Upper lobe of right lung (tissue), 1 donor: ENCODE data around the gene NKX3-2. TPM values are rescaled to one million over a fixed set of nuclear protein-coding genes. Genes with fewer than 3 reads are reported as not detected.

Experiments used
- ATAC-seq: fragments of 200-7000 bp; cut with Tn5 transposase; one replicate; pipeline ENCODE4 v1.9.1; 2020; ENCODE audit warnings: mild to moderate bottlenecking, moderate library complexity
- DNase-seq: peaks from one replicate; pipeline ENCODE4 v3.0.0-alpha.2; 2020
- H3K27ac ChIP-seq: fragments of 200-600 bp; one replicate; pipeline ENCODE4 v1.8.0; 2022
- H3K27me3 ChIP-seq: fragments of 200-600 bp; one replicate; pipeline ENCODE4 v1.8.0; 2022; ENCODE audit warnings: mild to moderate bottlenecking
- H3K36me3 ChIP-seq: fragments of 200-600 bp; one replicate; pipeline ENCODE4 v1.8.0; 2022
- H3K4me1 ChIP-seq: fragments of 200-600 bp; one replicate; pipeline ENCODE4 v1.8.0; 2022
- H3K4me3 ChIP-seq: fragments of 200-600 bp; one replicate; pipeline ENCODE4 v1.8.0; 2022; ENCODE audit warnings: mild to moderate bottlenecking
- H3K9me3 ChIP-seq: fragments of 200-600 bp; one replicate; pipeline ENCODE4 v1.8.0; 2022
- intact Hi-C: fragments of 100-400 bp; cut with DNase I; formaldehyde crosslinking; loops from one replicate; pipeline ENCODE4 v1.11.0; 2022
- total RNA-seq: library from RNA; stranded (reverse); fragmentation: NEBNext Ultra II Directional; extraction: Animal tissue kit (Norgen Biotek cat#: 25700); gene quantifications from one replicate; pipeline ENCODE4 v1.2.1, GENCODE V29; 2021
- TF ChIP-seq, protein P1 (sequence below): fragments of 200-600 bp; IDR thresholded peaks from one replicate; pipeline ENCODE4 v1.8.0; 2022; ENCODE audit warnings: antibody characterized with exemption
- donor health status: DM: no; HTN: yes; CAD: no; lungs with severe emphysema.

NKX3-2 gene
- total RNA-seq, 1 donor from 2014 or later = not detected

DNA sequence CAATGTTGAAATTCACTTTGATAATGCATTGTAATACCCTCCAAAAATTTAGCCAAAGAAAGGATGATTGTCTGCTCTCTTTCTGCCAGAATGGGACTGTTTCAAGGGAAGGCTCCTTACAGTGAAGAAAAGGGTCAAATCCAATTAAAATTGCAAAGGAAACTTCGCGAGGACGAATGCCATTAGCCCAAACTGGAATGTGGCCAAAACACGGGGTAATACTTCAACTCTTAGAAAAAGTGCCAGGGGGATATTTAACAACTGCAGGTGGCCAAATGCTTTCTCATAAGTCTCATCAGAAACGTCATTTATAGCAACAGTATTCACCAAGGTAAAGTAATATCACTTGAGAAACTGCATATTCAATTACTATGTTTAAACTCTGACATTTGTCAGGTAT lies 29.0 kb downstream of the NKX3-2 start:
- intact Hi-C loops = no loop called here
- ATAC-seq (no peak), DNase-seq (no peak)
- Histone ChIP-seq H3K4me3 (no peak overlapping the region), H3K27me3 (peaks cover 34% of the 10 kb centered on the region), H3K4me1 (no peaks in the 10 kb centered on the region), H3K9me3 (no peaks in the 10 kb centered on the region), H3K36me3 (no peaks in the 10 kb centered on the region), H3K27ac (no peak overlapping the region)
- TF ChIP-seq, protein P1, sequence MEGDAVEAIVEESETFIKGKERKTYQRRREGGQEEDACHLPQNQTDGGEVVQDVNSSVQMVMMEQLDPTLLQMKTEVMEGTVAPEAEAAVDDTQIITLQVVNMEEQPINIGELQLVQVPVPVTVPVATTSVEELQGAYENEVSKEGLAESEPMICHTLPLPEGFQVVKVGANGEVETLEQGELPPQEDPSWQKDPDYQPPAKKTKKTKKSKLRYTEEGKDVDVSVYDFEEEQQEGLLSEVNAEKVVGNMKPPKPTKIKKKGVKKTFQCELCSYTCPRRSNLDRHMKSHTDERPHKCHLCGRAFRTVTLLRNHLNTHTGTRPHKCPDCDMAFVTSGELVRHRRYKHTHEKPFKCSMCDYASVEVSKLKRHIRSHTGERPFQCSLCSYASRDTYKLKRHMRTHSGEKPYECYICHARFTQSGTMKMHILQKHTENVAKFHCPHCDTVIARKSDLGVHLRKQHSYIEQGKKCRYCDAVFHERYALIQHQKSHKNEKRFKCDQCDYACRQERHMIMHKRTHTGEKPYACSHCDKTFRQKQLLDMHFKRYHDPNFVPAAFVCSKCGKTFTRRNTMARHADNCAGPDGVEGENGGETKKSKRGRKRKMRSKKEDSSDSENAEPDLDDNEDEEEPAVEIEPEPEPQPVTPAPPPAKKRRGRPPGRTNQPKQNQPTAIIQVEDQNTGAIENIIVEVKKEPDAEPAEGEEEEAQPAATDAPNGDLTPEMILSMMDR = no peak

DNA sequence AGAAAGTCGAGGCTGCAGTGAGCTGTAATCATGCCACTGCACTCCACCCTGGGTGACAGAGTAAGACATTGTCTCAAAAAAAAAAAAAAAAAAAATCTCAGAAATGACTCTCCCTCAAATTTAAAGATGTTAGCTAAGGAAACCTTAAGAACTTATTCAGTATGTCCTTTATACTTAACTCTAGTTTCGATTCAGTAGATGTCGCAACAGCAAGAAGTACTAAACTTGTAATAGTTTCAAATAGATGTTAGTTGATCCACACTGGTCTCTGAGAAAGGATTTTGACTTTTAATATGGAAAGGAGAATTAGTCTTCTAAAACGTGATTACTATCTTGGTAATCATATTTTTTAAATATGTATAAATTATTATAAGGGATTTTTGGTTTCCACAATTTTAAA lies 29.6 kb downstream of the NKX3-2 start:
- H3K27me3 ChIP-seq = peaks cover 31% of the 10 kb centered on the region
- no peaks in the 10 kb centered on the region for H3K36me3 ChIP-seq
- no peak for DNase-seq
- TF ChIP-seq, protein P1 = no peak
- H3K4me3 ChIP-seq = no peak overlapping the region
- H3K27ac ChIP-seq = no peak overlapping the region
- no peaks in the 10 kb centered on the region for H3K9me3 ChIP-seq
- intact Hi-C loops = no loop called here
- ATAC-seq = no peak
- no peaks in the 10 kb centered on the region for H3K4me1 ChIP-seq

DNA sequence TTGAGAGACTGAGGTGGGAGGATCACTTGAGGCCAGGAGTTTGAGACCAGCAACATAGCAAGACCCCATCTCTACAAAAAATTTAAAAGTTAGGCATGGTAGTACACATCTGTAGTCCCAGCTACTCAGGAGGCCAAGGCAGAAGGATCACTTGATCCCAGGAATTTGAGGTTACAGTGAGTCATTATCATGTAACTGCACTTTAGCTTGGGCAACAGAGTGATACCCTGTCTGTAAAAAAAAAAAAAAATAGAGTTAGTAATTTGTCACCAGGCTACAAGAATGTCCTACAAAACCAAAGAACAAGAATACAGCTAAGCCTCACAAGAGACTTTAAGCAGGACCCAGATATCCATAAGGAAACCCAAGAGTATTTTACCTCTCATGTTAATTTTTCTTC lies 33.2 kb downstream of the NKX3-2 start:
- ATAC-seq (no peak), DNase-seq (no peak)
- intact Hi-C loops = no loop called here
- no peaks in the 10 kb centered on the region for H3K4me1 ChIP-seq
- H3K27ac ChIP-seq = no peak overlapping the region
- H3K4me3 ChIP-seq = no peak overlapping the region
- peaks cover 17% of the 10 kb centered on the region for H3K27me3 ChIP-seq
- no peaks in the 10 kb centered on the region for H3K36me3 ChIP-seq
- H3K9me3 ChIP-seq = no peaks in the 10 kb centered on the region
- TF ChIP-seq, protein P1 = no peak

DNA sequence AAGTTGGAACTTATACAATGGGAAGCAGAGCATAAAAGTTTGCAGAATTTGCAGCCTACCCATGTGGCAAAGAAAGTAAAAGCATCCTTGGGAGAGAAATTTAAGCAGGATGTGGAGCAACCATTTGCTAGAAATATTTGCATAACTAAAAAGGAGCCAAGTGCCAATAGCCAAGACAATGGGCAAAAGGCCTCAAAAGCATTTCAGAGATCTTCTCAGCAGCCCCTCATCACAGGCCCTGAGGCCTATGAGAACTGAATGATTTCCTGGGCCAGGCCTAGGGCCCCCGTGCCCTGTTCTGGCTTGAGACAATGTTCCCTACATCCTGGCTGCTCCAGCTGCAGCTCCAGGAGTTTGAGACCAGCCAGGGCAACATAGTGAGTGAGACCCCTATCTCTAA lies 34.9 kb downstream of the NKX3-2 start:
- TF ChIP-seq, protein P1 = no peak
- Histone ChIP-seq H3K9me3 (no peaks in the 10 kb centered on the region), H3K27ac (no peak overlapping the region), H3K36me3 (no peaks in the 10 kb centered on the region), H3K4me3 (no peak overlapping the region), H3K27me3 (peaks cover 14% of the 10 kb centered on the region), H3K4me1 (no peaks in the 10 kb centered on the region)
- DNase-seq = no peak
- intact Hi-C loops = no loop called here
- ATAC-seq = no peak

DNA sequence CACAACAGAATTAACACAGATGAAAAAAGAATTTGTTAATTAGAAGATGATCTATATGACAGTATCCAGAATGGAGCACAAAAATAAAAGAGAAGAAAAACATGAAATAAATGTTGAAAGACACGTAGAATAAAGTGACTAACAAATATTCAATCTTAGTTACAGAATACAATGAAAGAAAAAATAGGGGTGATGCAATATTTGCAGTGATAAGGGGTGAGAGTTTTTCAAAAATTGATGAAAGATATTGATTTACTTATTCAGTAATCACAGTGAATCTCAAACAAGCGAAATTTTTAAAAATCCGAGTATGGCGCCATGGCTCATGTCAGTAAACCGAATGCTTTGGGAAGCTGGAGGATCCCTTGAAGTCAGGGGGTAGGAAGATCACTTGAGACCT lies 39.9 kb downstream of the NKX3-2 start:
- Histone ChIP-seq H3K4me3 (no peak overlapping the region), H3K27ac (no peak overlapping the region), H3K4me1 (no peaks in the 10 kb centered on the region), H3K36me3 (no peaks in the 10 kb centered on the region), H3K27me3 (peaks cover 5% of the 10 kb centered on the region), H3K9me3 (no peaks in the 10 kb centered on the region)
- intact Hi-C loops = no loop called here
- ATAC-seq (no peak), DNase-seq (no peak)
- TF ChIP-seq, protein P1 = no peak

DNA sequence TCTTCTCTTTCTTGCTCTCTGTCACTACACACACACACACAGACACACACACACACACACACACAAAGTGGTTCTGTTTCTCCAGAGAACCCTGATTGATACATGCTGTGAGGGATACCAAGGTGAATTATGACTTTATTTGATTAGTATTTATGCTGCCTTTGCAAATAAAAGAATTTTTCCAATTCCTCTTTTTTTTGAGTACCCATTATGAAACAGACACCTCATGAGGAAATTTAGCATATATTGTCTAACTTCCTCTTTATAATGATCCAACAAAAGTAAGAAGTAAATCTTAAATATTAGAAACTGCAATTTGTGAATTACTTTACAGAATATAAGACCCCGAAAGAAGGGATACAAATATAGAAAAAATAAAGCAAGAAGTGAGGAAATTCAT lies 45.8 kb downstream of the NKX3-2 start:
- ATAC-seq (no peak), DNase-seq (no peak)
- TF ChIP-seq, protein P1 = no peak
- H3K27ac ChIP-seq = no peak overlapping the region
- H3K4me3 ChIP-seq = no peak overlapping the region
- no peaks in the 10 kb centered on the region for H3K36me3 ChIP-seq
- H3K9me3 ChIP-seq = no peaks in the 10 kb centered on the region
- no peaks in the 10 kb centered on the region for H3K4me1 ChIP-seq
- intact Hi-C loops = no loop called here
- peaks cover 5% of the 10 kb centered on the region for H3K27me3 ChIP-seq
